ENCODE data around the gene CREG2.
"Not testable (repeated sequence)": the region's sequence is repeated elsewhere in the genome, so short reads cannot be mapped to it uniquely, and the experiment has no call there.

CREG2 gene

GRCh38 chr2:101372792-101373191 is 14.5 kb downstream of the CREG2 start:
- no peak for DNase-seq (ENCODE audit: low read depth in 2 of 2)

- DNase-seq (ENCODE audit: low read depth in 2 of 2) = no peak
These were observed 15.7 kb downstream of the CREG2 start for GRCh38 chr2:101371636-101372035.

GRCh38 chr2:101369100-101369499 is 18.2 kb downstream of the CREG2 start:
- no peak for DNase-seq (ENCODE audit: low read depth in 2 of 2)

- DNase-seq (ENCODE audit: low read depth in 2 of 2) = no peak
These were observed 18.9 kb downstream of the CREG2 start for GRCh38 chr2:101368376-101368775.

GRCh38 chr2:101367508-101367907 is 19.8 kb downstream of the CREG2 start:
- DNase-seq (ENCODE audit: low read depth in 2 of 2) = no peak

GRCh38 chr2:101364878-101365277 is 22.4 kb downstream of the CREG2 start:
- no peak for DNase-seq (ENCODE audit: low read depth in 2 of 2)

- DNase-seq (ENCODE audit: low read depth in 2 of 2) = no peak
These were observed 24.5 kb downstream of the CREG2 start for GRCh38 chr2:101362777-101363176.

- no peak for DNase-seq (ENCODE audit: low read depth in 2 of 2)
These were observed 25.0 kb downstream of the CREG2 start for GRCh38 chr2:101362316-101362715.

GRCh38 chr2:101361522-101361921 is 25.8 kb downstream of the CREG2 start:
- DNase-seq (ENCODE audit: low read depth in 2 of 2) = no peak

- no peak for DNase-seq (ENCODE audit: low read depth in 2 of 2)
These were observed 26.2 kb downstream of the CREG2 start for GRCh38 chr2:101361121-101361520.

- no peak for DNase-seq (ENCODE audit: low read depth in 2 of 2)
These were observed 27.1 kb downstream of the CREG2 start for GRCh38 chr2:101360232-101360631.

GRCh38 chr2:101359410-101359954 is 27.8 kb downstream of the CREG2 start:
- DNase-seq (ENCODE audit: low read depth in 2 of 2) = no peak

- no peak for DNase-seq (ENCODE audit: low read depth in 2 of 2)
These were observed 29.9 kb downstream of the CREG2 start for GRCh38 chr2:101357376-101357775.

- DNase-seq (ENCODE audit: low read depth in 2 of 2) = no peak
These were observed 30.8 kb downstream of the CREG2 start for GRCh38 chr2:101356521-101356920.

- DNase-seq (ENCODE audit: low read depth in 2 of 2) = no peak
These were observed 31.2 kb downstream of the CREG2 start for GRCh38 chr2:101356055-101356454.

GRCh38 chr2:101355401-101356054 is 31.8 kb downstream of the CREG2 start:
- DNase-seq (ENCODE audit: low read depth in 2 of 2) = no peak

- no peak for DNase-seq (ENCODE audit: low read depth in 2 of 2)
These were observed 32.6 kb downstream of the CREG2 start for GRCh38 chr2:101354420-101355311.

GRCh38 chr2:101352631-101353030 is 34.7 kb downstream of the CREG2 start:
- DNase-seq (ENCODE audit: low read depth in 2 of 2) = not testable (repeated sequence)

GRCh38 chr2:101351207-101351606 is 36.1 kb downstream of the CREG2 start:
- DNase-seq (ENCODE audit: low read depth in 2 of 2) = no peak

- no peak for DNase-seq (ENCODE audit: low read depth in 2 of 2)
These were observed 37.2 kb downstream of the CREG2 start for GRCh38 chr2:101349893-101350662.

- no peak for DNase-seq (ENCODE audit: low read depth in 2 of 2)
These were observed 38.4 kb downstream of the CREG2 start for GRCh38 chr2:101348883-101349282.

- DNase-seq (ENCODE audit: low read depth in 2 of 2) = no peak
These were observed 40.4 kb downstream of the CREG2 start for GRCh38 chr2:101346909-101347308.
